ENCODE results near the gene PRKCH. TPM values are rescaled to one million over a fixed set of nuclear protein-coding genes. Genes with fewer than 3 reads are reported as not detected.

PRKCH gene
- total RNA-seq, 1 donor from 2014 or later: 18.4 TPM

DNA sequence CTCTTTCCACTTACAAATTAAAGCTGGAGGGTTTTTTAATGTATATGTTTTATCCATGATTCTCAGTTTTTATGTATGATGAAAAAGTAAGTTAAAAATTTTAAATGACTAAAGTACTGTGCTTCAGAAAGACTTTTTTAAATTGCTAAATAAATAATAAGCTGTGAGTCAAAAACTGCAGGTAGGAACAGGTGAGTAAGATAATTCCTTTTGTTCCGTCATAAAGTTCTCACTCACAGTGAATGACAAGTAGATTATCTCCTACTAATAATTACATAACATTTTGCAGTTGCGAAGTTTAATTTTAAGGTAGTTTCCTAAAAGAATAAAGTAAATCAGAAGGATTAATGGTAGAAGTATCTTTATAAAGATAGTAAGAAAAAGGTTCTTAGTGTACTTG lies 78.0 kb downstream of the PRKCH start:
- Histone ChIP-seq H3K36me3 (no peaks in the 10 kb centered on the region), H3K27ac (replicated peaks) (no peak overlapping the region), H3K4me3 (no peak overlapping the region), H3K27me3 (ENCODE audit: low read depth) (no peaks in the 10 kb centered on the region), H3K9me3 (replicated peaks) (no peaks in the 10 kb centered on the region), H3K4me1 (peaks cover 29% of the 10 kb centered on the region)
- DNase-seq: no peak
- TF ChIP-seq, protein P1, sequence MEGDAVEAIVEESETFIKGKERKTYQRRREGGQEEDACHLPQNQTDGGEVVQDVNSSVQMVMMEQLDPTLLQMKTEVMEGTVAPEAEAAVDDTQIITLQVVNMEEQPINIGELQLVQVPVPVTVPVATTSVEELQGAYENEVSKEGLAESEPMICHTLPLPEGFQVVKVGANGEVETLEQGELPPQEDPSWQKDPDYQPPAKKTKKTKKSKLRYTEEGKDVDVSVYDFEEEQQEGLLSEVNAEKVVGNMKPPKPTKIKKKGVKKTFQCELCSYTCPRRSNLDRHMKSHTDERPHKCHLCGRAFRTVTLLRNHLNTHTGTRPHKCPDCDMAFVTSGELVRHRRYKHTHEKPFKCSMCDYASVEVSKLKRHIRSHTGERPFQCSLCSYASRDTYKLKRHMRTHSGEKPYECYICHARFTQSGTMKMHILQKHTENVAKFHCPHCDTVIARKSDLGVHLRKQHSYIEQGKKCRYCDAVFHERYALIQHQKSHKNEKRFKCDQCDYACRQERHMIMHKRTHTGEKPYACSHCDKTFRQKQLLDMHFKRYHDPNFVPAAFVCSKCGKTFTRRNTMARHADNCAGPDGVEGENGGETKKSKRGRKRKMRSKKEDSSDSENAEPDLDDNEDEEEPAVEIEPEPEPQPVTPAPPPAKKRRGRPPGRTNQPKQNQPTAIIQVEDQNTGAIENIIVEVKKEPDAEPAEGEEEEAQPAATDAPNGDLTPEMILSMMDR (IDR thresholded peaks at IDR 0.05; ENCODE audit: borderline replicate concordance): no peak
- intact Hi-C loops (cut with micrococcal nuclease): no loop called here

DNA sequence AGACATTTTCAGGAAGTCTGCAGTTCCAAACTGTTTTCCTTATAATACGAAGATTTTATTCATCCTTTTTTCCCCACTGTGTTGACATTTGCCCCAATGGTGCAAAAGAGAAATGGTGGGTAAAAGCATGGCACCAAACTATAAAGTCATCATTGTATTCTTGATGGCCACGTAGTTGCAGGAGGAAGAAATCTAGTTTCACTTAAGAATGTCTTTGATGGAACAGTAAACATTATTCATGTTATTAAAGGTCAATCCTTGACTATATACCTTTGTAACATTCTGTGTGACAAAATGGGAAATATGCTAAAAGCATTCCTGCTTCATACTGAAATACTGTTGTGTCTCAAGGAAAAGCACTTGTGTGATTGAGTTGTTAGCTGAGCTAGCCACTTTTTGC lies 80.1 kb downstream of the PRKCH start:
- TF ChIP-seq, protein P1 (IDR thresholded peaks at IDR 0.05; ENCODE audit: borderline replicate concordance): no peak
- no peak overlapping the region for H3K4me3 ChIP-seq
- intact Hi-C loops (cut with micrococcal nuclease): no loop called here
- no peaks in the 10 kb centered on the region for H3K9me3 ChIP-seq (replicated peaks)
- no peak overlapping the region for H3K27ac ChIP-seq (replicated peaks)
- no peak for DNase-seq
- no peaks in the 10 kb centered on the region for H3K36me3 ChIP-seq
- H3K4me1 ChIP-seq: peaks cover 39% of the 10 kb centered on the region
- no peaks in the 10 kb centered on the region for H3K27me3 ChIP-seq (ENCODE audit: low read depth)

DNA sequence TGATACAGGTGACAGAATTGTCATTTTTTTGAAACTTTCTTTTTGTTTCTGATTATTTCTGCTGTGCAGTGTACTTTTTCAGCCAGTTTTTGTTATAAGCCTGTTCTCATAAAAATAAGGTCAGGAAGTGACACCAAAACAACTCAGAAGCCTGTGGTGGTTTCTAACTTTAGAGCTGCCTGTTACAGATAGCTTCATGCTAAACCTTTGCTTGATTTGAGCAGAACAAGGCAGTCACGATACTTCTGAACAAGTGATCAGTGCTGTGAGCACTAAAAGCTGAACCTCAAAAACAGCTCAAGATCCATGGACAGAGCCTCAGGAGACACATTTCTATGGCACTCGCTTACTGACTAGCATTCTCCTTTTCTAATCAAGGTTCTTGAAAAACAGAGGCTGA lies 82.0 kb downstream of the PRKCH start:
- peaks cover 54% of the 10 kb centered on the region for H3K4me1 ChIP-seq

DNA sequence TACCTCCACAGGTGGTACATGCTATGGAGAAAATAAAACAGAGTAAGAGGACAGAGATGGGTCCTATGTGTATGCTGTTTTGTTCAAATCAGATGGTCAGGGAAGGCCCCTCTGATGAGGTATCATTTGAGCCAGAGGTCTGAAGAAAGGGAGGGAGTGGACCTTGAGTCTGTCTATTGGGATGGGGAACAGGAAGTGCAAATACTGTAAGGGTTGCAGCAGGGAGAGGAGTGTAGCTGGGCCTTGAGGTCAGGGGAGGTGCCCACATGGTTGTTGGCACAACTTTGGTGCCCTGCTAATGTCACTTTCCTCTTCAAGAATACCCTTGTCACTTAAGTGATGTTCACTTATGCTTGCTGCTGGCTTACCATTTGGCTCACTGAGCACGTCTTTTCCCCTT lies 83.3 kb downstream of the PRKCH start:
- Histone ChIP-seq H3K4me3 (no peak overlapping the region), H3K4me1 (peaks cover 61% of the 10 kb centered on the region), H3K9me3 (replicated peaks) (no peaks in the 10 kb centered on the region), H3K27me3 (ENCODE audit: low read depth) (no peaks in the 10 kb centered on the region), H3K27ac (replicated peaks) (no peak overlapping the region), H3K36me3 (no peaks in the 10 kb centered on the region)
- TF ChIP-seq, protein P1 (IDR thresholded peaks at IDR 0.05; ENCODE audit: borderline replicate concordance): no peak
- intact Hi-C loops (cut with micrococcal nuclease): no loop called here
- no peak for DNase-seq

More for the DNA sequence above, 82.0 kb downstream of the PRKCH start:
- H3K36me3 ChIP-seq: no peaks in the 10 kb centered on the region
- H3K9me3 ChIP-seq (replicated peaks): no peaks in the 10 kb centered on the region
- TF ChIP-seq, protein P1 (IDR thresholded peaks at IDR 0.05; ENCODE audit: borderline replicate concordance): no peak
- no peaks in the 10 kb centered on the region for H3K27me3 ChIP-seq (ENCODE audit: low read depth)
- no peak for DNase-seq
- H3K27ac ChIP-seq (replicated peaks): peak overlapping the region; percentile 27
- no peak overlapping the region for H3K4me3 ChIP-seq
- intact Hi-C loops (cut with micrococcal nuclease): no loop called here

DNA sequence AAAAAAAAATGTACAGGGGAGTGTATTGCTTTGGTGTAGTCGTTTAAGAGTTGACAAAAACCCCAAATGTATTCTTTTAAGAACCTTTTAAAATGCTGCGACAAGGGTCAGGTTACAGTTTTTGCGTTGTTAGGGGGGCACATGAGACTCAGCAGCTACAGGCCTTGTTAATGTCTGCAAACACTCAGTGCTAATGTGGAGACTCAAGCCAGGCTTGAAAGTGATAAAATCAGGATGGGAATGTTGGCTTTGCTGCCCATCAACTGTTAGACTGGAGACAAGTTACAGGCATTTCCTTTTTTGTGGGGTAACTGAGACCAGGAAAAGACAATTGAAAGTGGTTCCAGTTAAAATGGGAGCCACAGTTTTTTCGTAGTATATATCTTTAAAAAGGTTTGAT lies 84.8 kb downstream of the PRKCH start:
- TF ChIP-seq, protein P1 (IDR thresholded peaks at IDR 0.05; ENCODE audit: borderline replicate concordance): no peak
- no peak for DNase-seq
- H3K27me3 ChIP-seq (ENCODE audit: low read depth): no peaks in the 10 kb centered on the region
- no peaks in the 10 kb centered on the region for H3K9me3 ChIP-seq (replicated peaks)
- no peaks in the 10 kb centered on the region for H3K36me3 ChIP-seq
- intact Hi-C loops (cut with micrococcal nuclease): no loop called here
- H3K4me3 ChIP-seq: no peak overlapping the region
- peaks cover 60% of the 10 kb centered on the region for H3K4me1 ChIP-seq
- H3K27ac ChIP-seq (replicated peaks): no peak overlapping the region

DNA sequence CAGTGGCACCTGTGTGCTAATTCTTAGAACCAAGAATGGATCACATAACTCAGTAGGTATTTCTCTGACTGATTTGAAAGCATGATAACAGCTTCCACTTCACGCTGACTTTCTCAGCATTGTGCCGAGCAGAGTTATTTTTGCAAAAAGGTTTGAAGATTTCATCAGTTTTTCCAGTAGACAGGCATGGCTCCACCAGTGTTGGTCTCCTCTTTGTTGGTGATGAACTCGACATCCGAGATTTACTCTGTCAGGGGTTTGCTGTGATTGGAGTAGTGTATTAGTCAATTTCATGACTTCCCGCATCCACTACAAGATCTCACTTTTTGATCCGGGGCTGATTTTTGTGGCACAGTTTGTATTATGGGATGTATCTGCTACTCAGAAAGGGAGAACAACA lies 85.3 kb downstream of the PRKCH start:
- no peak overlapping the region for H3K4me3 ChIP-seq
- no peak for DNase-seq
- intact Hi-C loops (cut with micrococcal nuclease): no loop called here
- H3K36me3 ChIP-seq: no peaks in the 10 kb centered on the region
- H3K27ac ChIP-seq (replicated peaks): peak overlapping the region; percentile 13
- no peaks in the 10 kb centered on the region for H3K27me3 ChIP-seq (ENCODE audit: low read depth)
- peaks cover 61% of the 10 kb centered on the region for H3K4me1 ChIP-seq
- H3K9me3 ChIP-seq (replicated peaks): no peaks in the 10 kb centered on the region
- TF ChIP-seq, protein P1 (IDR thresholded peaks at IDR 0.05; ENCODE audit: borderline replicate concordance): no peak

Data from left ventricle myocardium inferior (tissue), 1 donor.